Karpas-422 (cell line): Measurements from ENCODE around the gene HAUS8. TPM values are rescaled to one million over a fixed set of nuclear protein-coding genes. Genes with fewer than 3 reads are reported as not detected.
"Not testable (repeated sequence)": the region's sequence is repeated elsewhere in the genome, so short reads cannot be mapped to it uniquely, and the experiment has no call there.

Experiments
- DNase-seq: peaks from one replicate; pipeline ENCODE4 v3.0.0-alpha.2; 2015
- H2AFZ ChIP-seq: fragments of 200-600 bp; sonication (generic); 2 replicates; pipeline ENCODE4 v1.6.1; 2014; ENCODE audit warnings: antibody characterized with exemption, low read length, mixed read lengths
- H3K27ac ChIP-seq: fragments of 200-600 bp; sonication (generic); 2 replicates; pipeline ENCODE4 v1.5.1; 2014; ENCODE audit warnings: mild to moderate bottlenecking, low read length, moderate library complexity
- H3K27me3 ChIP-seq: fragments of 200-600 bp; sonication (generic); 2 replicates; pipeline ENCODE4 v1.6.1; 2014; ENCODE audit warnings: low read length, mixed read lengths
- H3K36me3 ChIP-seq: fragments of 200-600 bp; sonication (generic); 2 replicates; pipeline ENCODE4 v1.6.1; 2014; ENCODE audit warnings: low read length, mixed read lengths; ENCODE audit not compliant: insufficient read depth
- H3K4me1 ChIP-seq: fragments of 200-600 bp; sonication (generic); 2 replicates; pipeline ENCODE4 v1.6.1; 2014; ENCODE audit warnings: mild to moderate bottlenecking, low read length, mixed read lengths
- H3K4me2 ChIP-seq: fragments of 200-600 bp; sonication (generic); 2 replicates; pipeline ENCODE4 v1.6.1; 2014; ENCODE audit warnings: low read length, low read depth, mild to moderate bottlenecking; ENCODE audit not compliant: poor library complexity, severe bottlenecking
- H3K4me3 ChIP-seq: fragments of 200-600 bp; sonication (generic); 2 replicates; pipeline ENCODE4 v1.5.1; 2014; ENCODE audit warnings: mild to moderate bottlenecking, antibody characterized with exemption, low read length, mixed read lengths
- H3K79me2 ChIP-seq: fragments of 200-600 bp; sonication (generic); 2 replicates; pipeline ENCODE4 v1.6.1; 2014; ENCODE audit warnings: mild to moderate bottlenecking, low read length, mixed read lengths
- H3K9ac ChIP-seq: fragments of 200-600 bp; sonication (generic); 2 replicates; pipeline ENCODE4 v1.6.0; 2014; ENCODE audit warnings: low read length
- H3K9me2 ChIP-seq: fragments of 200-600 bp; sonication (generic), shearing (Covaris generic); replicated peaks from 2 replicates; pipeline ENCODE4 v1.6.0; 2014; ENCODE audit warnings: mild to moderate bottlenecking, low read length, moderate library complexity; ENCODE audit not compliant: insufficient read depth
- H3K9me3 ChIP-seq: fragments of 300-700, 200-600 bp; sonication (generic); 2 replicates; pipeline ENCODE4 v1.6.1; 2014; ENCODE audit warnings: low read length, mixed read lengths
- H4K20me1 ChIP-seq: fragments of 200-600 bp; sonication (generic); 2 replicates; pipeline ENCODE4 v1.6.1; 2014; ENCODE audit warnings: mild to moderate bottlenecking, antibody characterized with exemption, low read length, low read depth; ENCODE audit not compliant: insufficient read depth
- total RNA-seq: library from RNA; depleted of rRNA; stranded (reverse); fragments of >200 nt; shearing (Covaris generic); gene quantifications from 2 replicates; pipeline ENCODE4 v1.2.3, GENCODE V29; 2014; ENCODE audit warnings: low replicate concordance

HAUS8 gene
- total RNA-seq, 1 experiment from 2014 or later: 17.6 TPM

GRCh38 chr19:17097593-17098126, 22.4 kb upstream of the HAUS8 start:
- peaks cover 88% of the 10 kb centered on the region for H3K79me2 ChIP-seq
- H3K9me3 ChIP-seq: no peaks in the 10 kb centered on the region
- peaks cover 29% of the 10 kb centered on the region for H4K20me1 ChIP-seq
- no peak overlapping the region for H3K27ac ChIP-seq
- H3K9ac ChIP-seq: no peak overlapping the region
- peaks cover 8% of the 10 kb centered on the region; the same call in 1 of the 2 replicates for H3K36me3 ChIP-seq
- no peaks in the 10 kb centered on the region for H3K4me1 ChIP-seq
- no peak overlapping the region for H3K4me2 ChIP-seq
- no peak for DNase-seq
- no peak overlapping the region for H3K4me3 ChIP-seq
- H2AFZ ChIP-seq: no peak overlapping the region
- H3K27me3 ChIP-seq: no peaks in the 10 kb centered on the region
- H3K9me2 ChIP-seq: no peaks in the 10 kb centered on the region

GRCh38 chr19:17095141-17095919, 20.1 kb upstream of the HAUS8 start:
- H3K36me3 ChIP-seq: 0 out of 2 replicates have a peak, but pooled peaks cover 4% of the 10 kb centered on the region
- H3K79me2 ChIP-seq: peaks cover 90% of the 10 kb centered on the region
- no peaks in the 10 kb centered on the region for H3K9me2 ChIP-seq
- H3K9ac ChIP-seq: no peak overlapping the region
- H3K4me2 ChIP-seq: no peak overlapping the region
- no peak overlapping the region for H3K27ac ChIP-seq
- H3K4me3 ChIP-seq: no peak overlapping the region
- H3K27me3 ChIP-seq: no peaks in the 10 kb centered on the region
- DNase-seq: no peak
- no peak overlapping the region for H2AFZ ChIP-seq
- H3K9me3 ChIP-seq: no peaks in the 10 kb centered on the region
- peaks cover 37% of the 10 kb centered on the region for H4K20me1 ChIP-seq
- H3K4me1 ChIP-seq: peaks cover 17% of the 10 kb centered on the region

- not testable (repeated sequence) for DNase-seq, H3K9ac ChIP-seq
These were observed 19.4 kb upstream of the HAUS8 start for GRCh38 chr19:17094694-17095093.

GRCh38 chr19:17092696-17093095, 17.4 kb upstream of the HAUS8 start:
- DNase-seq: no peak
- Histone ChIP-seq H4K20me1 (peaks cover 45% of the 10 kb centered on the region), H3K9ac (no peak overlapping the region), H3K9me3 (no peaks in the 10 kb centered on the region), H3K27me3 (no peaks in the 10 kb centered on the region), H2AFZ (no peak overlapping the region), H3K36me3 (no peaks in the 10 kb centered on the region), H3K9me2 (no peaks in the 10 kb centered on the region), H3K79me2 (peaks cover 97% of the 10 kb centered on the region), H3K4me3 (no peak overlapping the region), H3K4me2 (no peak overlapping the region), H3K27ac (no peak overlapping the region), H3K4me1 (peaks cover 25% of the 10 kb centered on the region)

More at GRCh38 chr19:17094694-17095093, 19.4 kb upstream of the HAUS8 start:
- Histone ChIP-seq H3K4me1 (peaks cover 21% of the 10 kb centered on the region), H3K79me2 (peaks cover 93% of the 10 kb centered on the region), H4K20me1 (peaks cover 40% of the 10 kb centered on the region)
- H3K4me3 ChIP-seq, H3K4me2 ChIP-seq, H3K36me3 ChIP-seq, H3K27me3 ChIP-seq, H2AFZ ChIP-seq, H3K27ac ChIP-seq, H3K9me2 ChIP-seq, H3K9me3 ChIP-seq: not testable (repeated sequence)

GRCh38 chr19:17091758-17092333, 16.6 kb upstream of the HAUS8 start:
- Histone ChIP-seq H3K9me2 (no peaks in the 10 kb centered on the region), H2AFZ (no peak overlapping the region), H3K4me3 (no peak overlapping the region), H3K9me3 (no peaks in the 10 kb centered on the region), H3K27ac (peak overlapping the region; percentile 47; the same call in 1 of the 2 replicates), H3K4me2 (no peak overlapping the region), H4K20me1 (peaks cover 46% of the 10 kb centered on the region), H3K36me3 (no peaks in the 10 kb centered on the region), H3K9ac (peak overlapping the region; percentile 38; the same call in 1 of the 2 replicates), H3K4me1 (peaks cover 25% of the 10 kb centered on the region), H3K79me2 (peaks cover 96% of the 10 kb centered on the region), H3K27me3 (no peaks in the 10 kb centered on the region)
- peak; percentile 63 for DNase-seq

- H3K9me2 ChIP-seq: no peaks in the 10 kb centered on the region
- H3K9ac ChIP-seq: no peak overlapping the region
- no peaks in the 10 kb centered on the region for H3K9me3 ChIP-seq
- H3K4me2 ChIP-seq: no peak overlapping the region
- no peak overlapping the region for H3K4me3 ChIP-seq
- H3K27ac ChIP-seq: no peak overlapping the region
- no peaks in the 10 kb centered on the region for H3K27me3 ChIP-seq
- H3K36me3 ChIP-seq: no peaks in the 10 kb centered on the region
- H4K20me1 ChIP-seq: peaks cover 42% of the 10 kb centered on the region
- no peak for DNase-seq
- no peak overlapping the region for H2AFZ ChIP-seq
- peaks cover 25% of the 10 kb centered on the region for H3K4me1 ChIP-seq
- H3K79me2 ChIP-seq: peaks cover 97% of the 10 kb centered on the region
These were observed 15.3 kb upstream of the HAUS8 start for GRCh38 chr19:17090583-17090982.

GRCh38 chr19:17088552-17088951, 13.3 kb upstream of the HAUS8 start:
- Histone ChIP-seq H2AFZ (no peak overlapping the region), H3K4me2 (no peak overlapping the region), H3K27me3 (no peaks in the 10 kb centered on the region), H4K20me1 (peaks cover 40% of the 10 kb centered on the region), H3K9ac (no peak overlapping the region), H3K27ac (no peak overlapping the region), H3K4me3 (no peak overlapping the region), H3K9me3 (no peaks in the 10 kb centered on the region), H3K79me2 (peaks cover 98% of the 10 kb centered on the region), H3K4me1 (peaks cover 25% of the 10 kb centered on the region), H3K36me3 (no peaks in the 10 kb centered on the region), H3K9me2 (no peaks in the 10 kb centered on the region)
- no peak for DNase-seq

- Histone ChIP-seq H3K9me3 (no peaks in the 10 kb centered on the region), H3K4me2 (no peak overlapping the region), H2AFZ (no peak overlapping the region), H3K79me2 (peaks cover 98% of the 10 kb centered on the region), H3K27ac (no peak overlapping the region), H3K27me3 (no peaks in the 10 kb centered on the region), H3K9ac (no peak overlapping the region), H3K9me2 (no peaks in the 10 kb centered on the region), H3K4me1 (peaks cover 37% of the 10 kb centered on the region), H3K36me3 (no peaks in the 10 kb centered on the region), H4K20me1 (peaks cover 44% of the 10 kb centered on the region), H3K4me3 (no peak overlapping the region)
- no peak for DNase-seq
These were observed 11.6 kb upstream of the HAUS8 start for GRCh38 chr19:17086834-17087233.
